Measurements from ENCODE around the gene CHPF2. TPM values are rescaled to one million over a fixed set of nuclear protein-coding genes. Genes with fewer than 3 reads are reported as not detected.

CHPF2 gene
- polyA plus RNA-seq, 1 experiment: 32.9 TPM

GRCh38 chr7:151237244-151238189 is 5.2 kb downstream of the CHPF2 start:
- H3K9me3 ChIP-seq (ENCODE audit: control insufficient read depth, insufficient read depth, low read length): no peaks in the 10 kb centered on the region; the same call in 1 of the 2 replicates
- CTCF ChIA-PET: interaction anchor here (1.0 to 1.4 kb wide), 3 partner anchors 8 to 114 kb away, joined by 4 to 6 read pairs (median 4); partner anchors contain the start of gene SMARCD3
- H3K4me3 ChIP-seq (ENCODE audit: low read depth, low read length): no peak overlapping the region
- TF ChIP-seq CTCF (IDR thresholded peaks at IDR 0.05; ENCODE audit: low read depth, low read length): no peak
- H3K27ac ChIP-seq (ENCODE audit: low read depth, low read length): no peak overlapping the region
- POLR2A ChIA-PET: interaction anchor here (0.6 kb wide), 1 partner anchor 60 kb away, joined by 4 read pairs; no protein-coding TSS in a partner anchor
- no peaks in the 10 kb centered on the region for H3K27me3 ChIP-seq (ENCODE audit: control insufficient read depth, insufficient read depth, low read length)
- no peak for DNase-seq (ENCODE audit: low read depth, low spot score)

- CTCF ChIA-PET: no interaction called here
- H3K27ac ChIP-seq (ENCODE audit: low read depth, low read length): no peak overlapping the region
Measured at GRCh38 chr7:151238190-151238810, 6.0 kb downstream of the CHPF2 start.

GRCh38 chr7:151238924-151239836 is 6.9 kb downstream of the CHPF2 start:
- no peak for DNase-seq (ENCODE audit: low read depth, low spot score)
- no peaks in the 10 kb centered on the region for H3K27me3 ChIP-seq (ENCODE audit: control insufficient read depth, insufficient read depth, low read length)
- TF ChIP-seq CTCF (IDR thresholded peaks at IDR 0.05; ENCODE audit: low read depth, low read length): no peak
- ChIA-PET POLR2A (interaction anchor here (1.2 kb wide), 1 partner anchor 12 kb away, joined by 5 read pairs; no protein-coding TSS in a partner anchor), CTCF (no interaction called here)
- no peaks in the 10 kb centered on the region; the same call in 1 of the 2 replicates for H3K9me3 ChIP-seq (ENCODE audit: control insufficient read depth, insufficient read depth, low read length)
- H3K4me3 ChIP-seq (ENCODE audit: low read depth, low read length): no peak overlapping the region
- no peak overlapping the region for H3K27ac ChIP-seq (ENCODE audit: low read depth, low read length)

More at GRCh38 chr7:151238190-151238810, 6.0 kb downstream of the CHPF2 start:
- no peaks in the 10 kb centered on the region; the same call in 1 of the 2 replicates for H3K9me3 ChIP-seq (ENCODE audit: control insufficient read depth, insufficient read depth, low read length)
- no peak for TF ChIP-seq CTCF (IDR thresholded peaks at IDR 0.05; ENCODE audit: low read depth, low read length)
- H3K4me3 ChIP-seq (ENCODE audit: low read depth, low read length): no peak overlapping the region
- POLR2A ChIA-PET: interaction anchor here (1.2 kb wide), 1 partner anchor 11 kb away, joined by 5 read pairs; no protein-coding TSS in a partner anchor
- H3K27me3 ChIP-seq (ENCODE audit: control insufficient read depth, insufficient read depth, low read length): no peaks in the 10 kb centered on the region
- no peak for DNase-seq (ENCODE audit: low read depth, low spot score)

- Histone ChIP-seq H3K4me3 (ENCODE audit: low read depth, low read length) (no peak overlapping the region), H3K27me3 (ENCODE audit: control insufficient read depth, insufficient read depth, low read length) (no peaks in the 10 kb centered on the region), H3K9me3 (ENCODE audit: control insufficient read depth, insufficient read depth, low read length) (no peaks in the 10 kb centered on the region; the same call in 1 of the 2 replicates), H3K27ac (ENCODE audit: low read depth, low read length) (no peak overlapping the region)
- ChIA-PET POLR2A (interaction anchor here (1.2 kb wide), 1 partner anchor 13 kb away, joined by 5 read pairs; no protein-coding TSS in a partner anchor), CTCF (no interaction called here)
- TF ChIP-seq CTCF (IDR thresholded peaks at IDR 0.05; ENCODE audit: low read depth, low read length): no peak
- no peak for DNase-seq (ENCODE audit: low read depth, low spot score)
Measured at GRCh38 chr7:151239837-151240459, 7.7 kb downstream of the CHPF2 start.

Measured in AG04450 (cell line).